K562 (cell line): ENCODE results near the gene LPCAT2. TPM values are rescaled to one million over a fixed set of nuclear protein-coding genes. Genes with fewer than 3 reads are reported as not detected.
A peak's percentile ranks its signal among the peaks of the same experiment; 100 is the strongest.

Source experiments
- CBX1 ChIP-seq: sonication (generic); IDR thresholded peaks from 2 replicates; pipeline ENCODE4 v1.6.1; 2016; ENCODE audit warnings: antibody characterized with exemption, low read depth, mild to moderate bottlenecking
- GABPA ChIP-seq: fragments of 200-800 bp; sonication (Bioruptor generic); conservative IDR thresholded peaks from 2 replicates; pipeline ENCODE4 v1.6.1; 2016; ENCODE audit warnings: low read depth, missing genetic modification characterization, missing compliant biosample characterization
- HES1 ChIP-seq: fragments of 450-650 bp; IDR thresholded peaks from 2 replicates; pipeline ENCODE4 v1.6.1; 2016; ENCODE audit warnings: low read depth, mild to moderate bottlenecking, moderate library complexity
- MGA ChIP-seq: fragments of 450-650 bp; IDR thresholded peaks from 2 replicates; pipeline ENCODE4 v1.6.1; 2016; ENCODE audit warnings: mild to moderate bottlenecking, moderate library complexity
- ZEB2 ChIP-seq: fragments of 450-650 bp; IDR thresholded peaks from 2 replicates; pipeline ENCODE4 v1.6.1; 2016
- ZZZ3 ChIP-seq: fragments of 450-650 bp; IDR thresholded peaks from 2 replicates; pipeline ENCODE4 v1.6.1; 2016; ENCODE audit warnings: antibody characterized with exemption, mild to moderate bottlenecking, moderate library complexity
- polyA plus RNA-seq, 8 experiments: library from polyadenylated mRNA; depleted of rRNA in 4 of 8; stranded (reverse) in 5 of 8; unstranded in 3 of 8; fragments of >200 nt; fragmentation: Nextera tagmentation in 2 of 8; fragmentation: Illumina TruSeq in 1 of 8; extraction: Ambion mirVana in 2 of 8; extraction: Trizol in 1 of 8; gene quantifications; 2 replicates each; pipeline versions ENCODE4 v1.2.1 to v1.2.3, GENCODE V29; 2011 to 2014; ENCODE audit warnings: inconsistent platforms in 1 of 8, missing spikeins in 1 of 8
- total RNA-seq, 7 experiments: library from RNA; depleted of rRNA in 6 of 7; stranded (reverse); fragments of >200 nt in 6 of 7; fragmentation: Illumina TruSeq in 2 of 7; extraction: Trizol in 2 of 7; gene quantifications; 2 replicates each; pipeline versions ENCODE4 v1.2.1 to v1.2.3, GENCODE V29; 2011 to 2021; ENCODE audit warnings: low replicate concordance in 1 of 7
- TF ChIP-seq, protein P1 (sequence below): sonication (generic); formaldehyde crosslinking; IDR thresholded peaks from 2 replicates; pipeline ENCODE4 v1.5.0; 2020; ENCODE audit warnings: missing genetic modification reagents
- TF ChIP-seq, protein P2 (sequence below): fragments of 450-650 bp; formaldehyde crosslinking; IDR thresholded peaks from 2 replicates; pipeline ENCODE4 v1.4.0; 2022; ENCODE audit warnings: missing genetic modification characterization

Gene LPCAT2
- total and polyA plus RNA-seq, 9 of the 15 experiments (the other 6 are each of a cell fraction or from before 2014, with no cell fraction given): 2.9 to 15.0 (median 7.3) TPM

- TF ChIP-seq MGA (peak; percentile 89), HES1 (peak; percentile 77), GABPA (tag) (peak; percentile 60; the same call in 1 of the 2 replicates), ZEB2 (0 out of 2 replicates have a peak, but pooled peaks have one; percentile 27), ZZZ3 (no peak), CBX1 (no peak)
- TF ChIP-seq, protein P1, sequence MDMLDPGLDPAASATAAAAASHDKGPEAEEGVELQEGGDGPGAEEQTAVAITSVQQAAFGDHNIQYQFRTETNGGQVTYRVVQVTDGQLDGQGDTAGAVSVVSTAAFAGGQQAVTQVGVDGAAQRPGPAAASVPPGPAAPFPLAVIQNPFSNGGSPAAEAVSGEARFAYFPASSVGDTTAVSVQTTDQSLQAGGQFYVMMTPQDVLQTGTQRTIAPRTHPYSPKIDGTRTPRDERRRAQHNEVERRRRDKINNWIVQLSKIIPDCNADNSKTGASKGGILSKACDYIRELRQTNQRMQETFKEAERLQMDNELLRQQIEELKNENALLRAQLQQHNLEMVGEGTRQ: peak; percentile 49; the same call in 1 of the 2 replicates
- TF ChIP-seq, protein P2, sequence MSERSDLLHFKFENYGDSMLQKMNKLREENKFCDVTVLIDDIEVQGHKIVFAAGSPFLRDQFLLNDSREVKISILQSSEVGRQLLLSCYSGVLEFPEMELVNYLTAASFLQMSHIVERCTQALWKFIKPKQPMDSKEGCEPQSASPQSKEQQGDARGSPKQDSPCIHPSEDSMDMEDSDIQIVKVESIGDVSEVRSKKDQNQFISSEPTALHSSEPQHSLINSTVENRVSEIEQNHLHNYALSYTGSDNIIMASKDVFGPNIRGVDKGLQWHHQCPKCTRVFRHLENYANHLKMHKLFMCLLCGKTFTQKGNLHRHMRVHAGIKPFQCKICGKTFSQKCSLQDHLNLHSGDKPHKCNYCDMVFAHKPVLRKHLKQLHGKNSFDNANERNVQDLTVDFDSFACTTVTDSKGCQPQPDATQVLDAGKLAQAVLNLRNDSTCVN: no peak
These were observed 114.2 kb downstream of the LPCAT2 start (continued) for GRCh38 chr16:55622930-55623561.
